ENCODE measurements around the gene DYRK2. TPM values are rescaled to one million over a fixed set of nuclear protein-coding genes. Genes with fewer than 3 reads are reported as not detected.

DYRK2 gene
- total and polyA plus RNA-seq, 4 donors: 1.2 to 8.8 (median 4.9) TPM

DNA sequence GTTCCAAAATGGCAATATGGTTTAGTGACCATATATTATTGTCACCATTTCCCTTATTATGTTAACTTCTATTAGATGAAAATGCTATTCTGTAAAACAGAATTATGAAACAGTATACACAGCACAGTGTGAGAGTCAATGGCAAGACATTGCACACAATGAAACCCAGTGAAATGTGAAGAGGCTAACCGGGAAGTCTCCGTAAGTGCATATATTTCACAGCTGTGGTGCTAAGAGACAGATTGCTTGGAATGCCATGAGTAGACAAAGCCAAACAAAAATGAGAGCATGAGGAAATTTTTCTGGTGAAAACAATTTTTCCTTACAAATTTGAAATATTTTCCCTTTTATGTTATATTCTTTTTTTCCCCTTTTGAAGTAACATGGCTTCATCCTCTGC is 49.4 kb downstream of the DYRK2 start:
- no peak overlapping the region for H3K27ac ChIP-seq (ENCODE audit: low read depth in 1 of 2, low read length in 2 of 2)
- TF ChIP-seq SP1 (IDR thresholded peaks at IDR 0.05): no peak
- no peak for TF ChIP-seq GABPA (IDR thresholded peaks at IDR 0.05 in 1 of 2, conservative IDR thresholded peaks at IDR 0.05 in 1 of 2)
- no peak for TF ChIP-seq FOXA2 (IDR thresholded peaks at IDR 0.05)
- TF ChIP-seq, protein P1, sequence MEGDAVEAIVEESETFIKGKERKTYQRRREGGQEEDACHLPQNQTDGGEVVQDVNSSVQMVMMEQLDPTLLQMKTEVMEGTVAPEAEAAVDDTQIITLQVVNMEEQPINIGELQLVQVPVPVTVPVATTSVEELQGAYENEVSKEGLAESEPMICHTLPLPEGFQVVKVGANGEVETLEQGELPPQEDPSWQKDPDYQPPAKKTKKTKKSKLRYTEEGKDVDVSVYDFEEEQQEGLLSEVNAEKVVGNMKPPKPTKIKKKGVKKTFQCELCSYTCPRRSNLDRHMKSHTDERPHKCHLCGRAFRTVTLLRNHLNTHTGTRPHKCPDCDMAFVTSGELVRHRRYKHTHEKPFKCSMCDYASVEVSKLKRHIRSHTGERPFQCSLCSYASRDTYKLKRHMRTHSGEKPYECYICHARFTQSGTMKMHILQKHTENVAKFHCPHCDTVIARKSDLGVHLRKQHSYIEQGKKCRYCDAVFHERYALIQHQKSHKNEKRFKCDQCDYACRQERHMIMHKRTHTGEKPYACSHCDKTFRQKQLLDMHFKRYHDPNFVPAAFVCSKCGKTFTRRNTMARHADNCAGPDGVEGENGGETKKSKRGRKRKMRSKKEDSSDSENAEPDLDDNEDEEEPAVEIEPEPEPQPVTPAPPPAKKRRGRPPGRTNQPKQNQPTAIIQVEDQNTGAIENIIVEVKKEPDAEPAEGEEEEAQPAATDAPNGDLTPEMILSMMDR (IDR thresholded peaks at IDR 0.05; ENCODE audit: low read depth, low read length, missing input control): no peak
- TF ChIP-seq RAD21 (IDR thresholded peaks at IDR 0.05): no peak
- TF ChIP-seq, protein P2, sequence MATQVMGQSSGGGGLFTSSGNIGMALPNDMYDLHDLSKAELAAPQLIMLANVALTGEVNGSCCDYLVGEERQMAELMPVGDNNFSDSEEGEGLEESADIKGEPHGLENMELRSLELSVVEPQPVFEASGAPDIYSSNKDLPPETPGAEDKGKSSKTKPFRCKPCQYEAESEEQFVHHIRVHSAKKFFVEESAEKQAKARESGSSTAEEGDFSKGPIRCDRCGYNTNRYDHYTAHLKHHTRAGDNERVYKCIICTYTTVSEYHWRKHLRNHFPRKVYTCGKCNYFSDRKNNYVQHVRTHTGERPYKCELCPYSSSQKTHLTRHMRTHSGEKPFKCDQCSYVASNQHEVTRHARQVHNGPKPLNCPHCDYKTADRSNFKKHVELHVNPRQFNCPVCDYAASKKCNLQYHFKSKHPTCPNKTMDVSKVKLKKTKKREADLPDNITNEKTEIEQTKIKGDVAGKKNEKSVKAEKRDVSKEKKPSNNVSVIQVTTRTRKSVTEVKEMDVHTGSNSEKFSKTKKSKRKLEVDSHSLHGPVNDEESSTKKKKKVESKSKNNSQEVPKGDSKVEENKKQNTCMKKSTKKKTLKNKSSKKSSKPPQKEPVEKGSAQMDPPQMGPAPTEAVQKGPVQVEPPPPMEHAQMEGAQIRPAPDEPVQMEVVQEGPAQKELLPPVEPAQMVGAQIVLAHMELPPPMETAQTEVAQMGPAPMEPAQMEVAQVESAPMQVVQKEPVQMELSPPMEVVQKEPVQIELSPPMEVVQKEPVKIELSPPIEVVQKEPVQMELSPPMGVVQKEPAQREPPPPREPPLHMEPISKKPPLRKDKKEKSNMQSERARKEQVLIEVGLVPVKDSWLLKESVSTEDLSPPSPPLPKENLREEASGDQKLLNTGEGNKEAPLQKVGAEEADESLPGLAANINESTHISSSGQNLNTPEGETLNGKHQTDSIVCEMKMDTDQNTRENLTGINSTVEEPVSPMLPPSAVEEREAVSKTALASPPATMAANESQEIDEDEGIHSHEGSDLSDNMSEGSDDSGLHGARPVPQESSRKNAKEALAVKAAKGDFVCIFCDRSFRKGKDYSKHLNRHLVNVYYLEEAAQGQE (IDR thresholded peaks at IDR 0.05): no peak
- no peak for TF ChIP-seq TAF1 (conservative IDR thresholded peaks at IDR 0.05)
- no peak for TF ChIP-seq RXRA (IDR thresholded peaks at IDR 0.05)
- no peak for TF ChIP-seq YY1 (IDR thresholded peaks at IDR 0.05)
- TF ChIP-seq FOXA1 (IDR thresholded peaks at IDR 0.05): no peak
- WGBS: 78% methylated on average over 2 of the region's 2 CpGs

DNA sequence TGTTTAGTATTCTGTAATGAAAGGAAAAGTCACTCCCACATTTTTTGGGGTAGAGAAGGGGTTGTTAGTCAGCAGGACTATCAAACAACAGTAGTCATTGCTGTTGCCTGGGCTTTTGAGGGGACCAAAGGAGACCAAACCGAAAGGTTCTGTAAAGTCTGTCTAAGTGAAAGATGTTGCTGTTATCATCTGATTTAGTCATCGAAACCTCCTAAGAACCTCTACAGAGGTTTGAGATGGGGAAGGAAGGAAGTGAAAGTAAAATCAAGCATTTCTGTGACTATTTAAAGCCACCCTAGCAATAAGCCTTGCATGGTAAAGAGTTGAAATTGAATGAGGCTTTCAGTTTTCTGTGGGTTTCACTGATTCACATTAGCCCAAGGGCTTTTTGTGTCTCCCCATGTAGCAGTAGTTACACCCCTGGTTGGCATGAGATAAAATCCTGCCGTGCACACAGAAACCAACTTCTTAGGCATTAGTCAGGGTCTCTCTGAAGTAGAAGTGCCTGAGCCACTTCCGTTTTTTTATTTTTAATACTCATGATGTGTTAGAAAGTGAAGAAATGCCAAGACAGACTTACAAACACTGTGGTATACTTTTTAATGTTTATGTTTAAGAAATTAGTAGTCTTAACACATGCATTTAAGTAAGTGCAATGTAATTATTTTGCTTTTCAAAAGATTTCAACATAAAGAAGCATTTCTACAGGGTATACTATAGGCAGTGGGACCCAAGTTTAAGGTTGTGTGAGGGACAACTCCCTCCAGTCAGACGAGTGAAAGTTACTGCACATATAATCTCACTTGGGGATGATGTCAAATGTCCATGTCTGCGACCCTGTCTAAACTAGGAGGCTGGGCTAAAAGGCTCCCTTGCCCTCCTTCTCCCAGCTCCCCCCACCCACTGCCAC is 50.4 kb downstream of the DYRK2 start:
- 61% methylated on average over 6 of the region's 6 CpGs for WGBS
- Histone ChIP-seq H3K4me1 (ENCODE audit: control insufficient read depth in 4 of 4, insufficient read depth in 4 of 4, low read length in 3 of 4) (no peaks in the 10 kb centered on the region), H3K36me3 (ENCODE audit: control insufficient read depth in 4 of 4, insufficient read depth in 3 of 4, low read depth in 1 of 4, low read length in 3 of 4) (no peaks in the 10 kb centered on the region), H3K27ac (ENCODE audit: low read depth in 1 of 2, low read length in 2 of 2) (no peak overlapping the region), H3K27me3 (ENCODE audit: control insufficient read depth in 4 of 4, insufficient read depth in 4 of 4, low read length in 3 of 4) (peaks cover 0 to 1% (median 0%) of the 10 kb centered on the region in 4 donors), H3K9me3 (ENCODE audit: control insufficient read depth in 4 of 4, low read length in 3 of 4) (no peaks in the 10 kb centered on the region), H3K4me3 (ENCODE audit: low read depth in 1 of 3, low read length in 3 of 3) (no peak overlapping the region), H3K9ac (ENCODE audit: low read depth in 1 of 2, low read length in 2 of 2) (no peak overlapping the region)
- TF ChIP-seq ATF3 (IDR thresholded peaks at IDR 0.05) (no peak), SP1 (IDR thresholded peaks at IDR 0.05) (no peak), YY1 (IDR thresholded peaks at IDR 0.05) (no peak), JUND (IDR thresholded peaks at IDR 0.05) (no peak), FOXA1 (IDR thresholded peaks at IDR 0.05) (no peak), EGR1 (IDR thresholded peaks at IDR 0.05; ENCODE audit: low read depth in 2 of 2) (no peak), RAD21 (IDR thresholded peaks at IDR 0.05) (no peak)
- TF ChIP-seq, protein P3, sequence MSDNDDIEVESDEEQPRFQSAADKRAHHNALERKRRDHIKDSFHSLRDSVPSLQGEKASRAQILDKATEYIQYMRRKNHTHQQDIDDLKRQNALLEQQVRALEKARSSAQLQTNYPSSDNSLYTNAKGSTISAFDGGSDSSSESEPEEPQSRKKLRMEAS (IDR thresholded peaks at IDR 0.05): no peak
- TF ChIP-seq, protein P1 (IDR thresholded peaks at IDR 0.05; ENCODE audit: low read depth, low read length, missing input control): no peak
- TF ChIP-seq, protein P2 (IDR thresholded peaks at IDR 0.05): no peak
- DNase-seq (ENCODE audit: low spot score): no peak

More for the DNA sequence above, 49.4 kb downstream of the DYRK2 start:
- Histone ChIP-seq H3K36me3 (ENCODE audit: control insufficient read depth in 4 of 4, insufficient read depth in 3 of 4, low read depth in 1 of 4, low read length in 3 of 4) (no peaks in the 10 kb centered on the region), H3K9ac (ENCODE audit: low read depth in 1 of 2, low read length in 2 of 2) (no peak overlapping the region), H3K9me3 (ENCODE audit: control insufficient read depth in 4 of 4, low read length in 3 of 4) (no peaks in the 10 kb centered on the region), H3K4me1 (ENCODE audit: control insufficient read depth in 4 of 4, insufficient read depth in 4 of 4, low read length in 3 of 4) (no peaks in the 10 kb centered on the region), H3K27me3 (ENCODE audit: control insufficient read depth in 4 of 4, insufficient read depth in 4 of 4, low read length in 3 of 4) (peaks cover 0 to 3% (median 0%) of the 10 kb centered on the region in 4 donors), H3K4me3 (ENCODE audit: low read depth in 1 of 3, low read length in 3 of 3) (no peak overlapping the region)
- no peak for DNase-seq (ENCODE audit: low spot score)

All from liver (tissue), 9 donors.